Astrocyte of the cerebellum (primary cell): Measurements from ENCODE around the gene RNF115.

ENCODE experiments used
- DNase-seq: peaks from one replicate; pipeline ENCODE4 v3.0.0-alpha.2; 2011; ENCODE audit warnings: low read depth
- H3K4me3 ChIP-seq: 2 replicates; pipeline ENCODE4 v1.5.1; 2011; ENCODE audit warnings: mild to moderate bottlenecking, low read depth, low read length, moderate library complexity
- in situ Hi-C: cut with HindIII; loops from 2 replicates; pipeline ENCODE4 v1.10.0; 2017; ENCODE audit warnings: low sequenced_read_pairs
- TF ChIP-seq, protein P1 (sequence below): IDR thresholded peaks from 2 replicates; pipeline ENCODE4 v1.5.1; 2012; ENCODE audit warnings: low read length, low read depth, moderate library complexity, mild to moderate bottlenecking; ENCODE audit errors: missing control alignments

RNF115 gene

DNA sequence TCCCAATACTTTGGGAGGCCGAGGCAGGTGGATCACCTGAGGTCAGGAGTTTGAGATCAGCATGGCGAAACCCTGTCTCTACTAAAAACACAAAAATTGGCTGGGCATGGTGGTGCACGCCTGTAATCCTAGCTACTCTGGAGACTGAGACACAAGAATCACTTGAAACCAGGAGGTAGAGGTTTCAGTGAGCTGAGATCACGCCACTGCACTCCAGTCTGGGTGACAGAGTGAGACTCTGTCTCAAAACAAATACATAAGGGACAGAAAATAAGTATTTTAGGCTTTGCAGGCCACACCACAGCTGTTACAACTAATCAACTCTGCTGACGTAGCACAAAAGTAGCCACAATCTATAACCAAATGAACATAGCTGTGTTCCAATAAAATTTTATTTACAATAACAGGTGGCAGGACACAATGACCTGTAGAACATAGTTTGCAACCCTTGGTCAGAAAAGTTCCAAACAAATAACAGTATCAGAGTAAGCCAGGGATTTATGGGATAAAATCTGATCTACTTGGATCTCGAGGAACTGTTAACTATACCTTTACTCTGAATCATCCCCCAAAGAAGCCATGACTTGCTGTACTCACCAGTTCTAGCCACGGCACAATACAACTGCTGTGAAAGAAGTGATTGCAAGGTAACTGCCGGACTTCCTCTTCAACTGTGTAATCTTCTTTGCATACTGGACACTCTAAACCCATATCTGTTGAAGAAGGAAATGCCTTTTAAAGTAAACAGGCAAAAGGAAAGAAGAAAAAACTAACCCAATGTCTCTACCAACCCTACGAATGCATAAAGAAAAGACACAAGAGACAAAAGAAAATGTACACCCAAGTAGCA is 76.3 kb downstream of the RNF115 start:
- no peak overlapping the region for H3K4me3 ChIP-seq
- in situ Hi-C loops, result no loop called here
- TF ChIP-seq, protein P1, sequence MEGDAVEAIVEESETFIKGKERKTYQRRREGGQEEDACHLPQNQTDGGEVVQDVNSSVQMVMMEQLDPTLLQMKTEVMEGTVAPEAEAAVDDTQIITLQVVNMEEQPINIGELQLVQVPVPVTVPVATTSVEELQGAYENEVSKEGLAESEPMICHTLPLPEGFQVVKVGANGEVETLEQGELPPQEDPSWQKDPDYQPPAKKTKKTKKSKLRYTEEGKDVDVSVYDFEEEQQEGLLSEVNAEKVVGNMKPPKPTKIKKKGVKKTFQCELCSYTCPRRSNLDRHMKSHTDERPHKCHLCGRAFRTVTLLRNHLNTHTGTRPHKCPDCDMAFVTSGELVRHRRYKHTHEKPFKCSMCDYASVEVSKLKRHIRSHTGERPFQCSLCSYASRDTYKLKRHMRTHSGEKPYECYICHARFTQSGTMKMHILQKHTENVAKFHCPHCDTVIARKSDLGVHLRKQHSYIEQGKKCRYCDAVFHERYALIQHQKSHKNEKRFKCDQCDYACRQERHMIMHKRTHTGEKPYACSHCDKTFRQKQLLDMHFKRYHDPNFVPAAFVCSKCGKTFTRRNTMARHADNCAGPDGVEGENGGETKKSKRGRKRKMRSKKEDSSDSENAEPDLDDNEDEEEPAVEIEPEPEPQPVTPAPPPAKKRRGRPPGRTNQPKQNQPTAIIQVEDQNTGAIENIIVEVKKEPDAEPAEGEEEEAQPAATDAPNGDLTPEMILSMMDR, result no peak
- DNase-seq, result no peak

DNA sequence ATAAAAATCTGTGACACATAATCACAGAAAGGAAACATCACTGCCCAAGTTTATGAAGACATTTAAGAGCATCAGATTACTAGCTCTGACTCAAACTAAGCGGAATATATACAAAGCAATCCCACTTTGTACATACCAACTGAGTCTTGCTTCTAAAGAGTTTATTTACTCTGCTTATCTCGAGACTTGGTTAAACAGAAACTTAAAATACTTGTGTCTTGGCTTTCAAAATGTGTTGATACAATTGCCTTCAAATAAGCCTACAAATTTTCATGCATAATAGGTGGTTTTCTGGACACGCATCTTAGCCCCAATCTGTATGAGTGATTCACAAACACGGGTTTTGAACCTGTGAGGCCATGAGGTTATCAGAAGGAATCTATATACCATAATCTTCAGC is 83.6 kb downstream of the RNF115 start:
- TF ChIP-seq, protein P1, result no peak
- in situ Hi-C loops, result no loop called here
- no peak overlapping the region for H3K4me3 ChIP-seq
- DNase-seq, result peak; percentile 33

DNA sequence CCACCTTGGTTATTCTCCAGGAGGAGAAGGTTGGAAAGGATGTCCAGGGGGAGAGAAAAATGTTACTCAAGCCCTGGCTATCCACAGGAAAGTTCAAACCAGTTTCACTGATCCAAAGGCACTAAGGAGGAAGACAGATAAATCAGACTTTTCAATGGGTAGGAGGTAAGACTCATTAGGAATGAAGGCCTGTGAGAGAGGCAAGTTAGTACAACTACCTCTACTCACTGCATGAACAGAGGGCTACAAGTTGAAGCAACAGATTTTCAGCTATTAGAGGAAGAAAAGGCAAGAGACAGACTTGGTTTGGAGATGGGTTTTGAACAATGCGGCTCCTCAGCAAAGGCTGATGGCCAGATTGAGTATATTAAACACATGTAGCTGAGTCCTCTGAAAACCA is 87.7 kb downstream of the RNF115 start:
- DNase-seq, result no peak
- TF ChIP-seq, protein P1, result no peak
- H3K4me3 ChIP-seq, result no peak overlapping the region
- in situ Hi-C loops, result no loop called here

DNA sequence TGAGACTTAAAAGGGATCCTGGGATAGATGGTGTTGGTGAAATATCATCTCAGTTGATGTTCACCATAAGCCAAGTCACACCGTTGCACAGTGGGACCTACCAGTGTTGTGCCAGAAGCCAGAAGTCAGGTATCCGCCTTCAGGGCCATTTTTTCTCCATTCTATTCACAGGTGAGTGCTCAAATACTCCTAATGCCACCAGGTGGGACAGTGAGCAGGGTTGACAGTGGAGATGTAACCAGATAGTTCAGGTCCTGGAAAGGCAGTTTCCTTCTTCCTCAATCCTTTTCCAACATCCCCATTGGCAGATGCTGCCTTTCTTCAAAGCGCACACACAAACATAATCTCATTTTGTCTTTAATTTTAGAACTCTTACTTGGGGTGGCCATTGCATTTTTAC is 93.0 kb downstream of the RNF115 start:
- no peak overlapping the region for H3K4me3 ChIP-seq
- in situ Hi-C loops, result no loop called here
- DNase-seq, result no peak
- TF ChIP-seq, protein P1, result no peak

DNA sequence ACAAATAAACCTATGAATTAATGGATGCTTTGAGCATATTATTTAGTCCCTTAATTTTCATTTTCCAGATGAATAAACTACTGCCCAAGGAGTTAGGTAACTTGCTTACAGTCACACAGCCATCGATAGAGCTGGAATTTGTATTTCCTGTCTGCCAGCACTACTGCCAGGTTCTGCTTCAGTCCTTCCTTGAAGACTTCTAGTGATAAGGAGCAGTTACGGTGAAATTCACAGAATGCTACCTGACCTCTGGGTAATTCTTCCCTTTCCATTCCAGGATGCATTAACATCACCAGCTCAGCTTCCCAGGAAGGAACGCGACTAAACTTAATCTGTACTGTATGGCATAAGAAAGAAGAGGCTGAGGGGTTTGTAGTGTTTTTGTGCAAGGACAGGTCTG is 93.4 kb downstream of the RNF115 start:
- TF ChIP-seq, protein P1, result no peak
- no peak for DNase-seq
- no peak overlapping the region for H3K4me3 ChIP-seq
- in situ Hi-C loops, result no loop called here

DNA sequence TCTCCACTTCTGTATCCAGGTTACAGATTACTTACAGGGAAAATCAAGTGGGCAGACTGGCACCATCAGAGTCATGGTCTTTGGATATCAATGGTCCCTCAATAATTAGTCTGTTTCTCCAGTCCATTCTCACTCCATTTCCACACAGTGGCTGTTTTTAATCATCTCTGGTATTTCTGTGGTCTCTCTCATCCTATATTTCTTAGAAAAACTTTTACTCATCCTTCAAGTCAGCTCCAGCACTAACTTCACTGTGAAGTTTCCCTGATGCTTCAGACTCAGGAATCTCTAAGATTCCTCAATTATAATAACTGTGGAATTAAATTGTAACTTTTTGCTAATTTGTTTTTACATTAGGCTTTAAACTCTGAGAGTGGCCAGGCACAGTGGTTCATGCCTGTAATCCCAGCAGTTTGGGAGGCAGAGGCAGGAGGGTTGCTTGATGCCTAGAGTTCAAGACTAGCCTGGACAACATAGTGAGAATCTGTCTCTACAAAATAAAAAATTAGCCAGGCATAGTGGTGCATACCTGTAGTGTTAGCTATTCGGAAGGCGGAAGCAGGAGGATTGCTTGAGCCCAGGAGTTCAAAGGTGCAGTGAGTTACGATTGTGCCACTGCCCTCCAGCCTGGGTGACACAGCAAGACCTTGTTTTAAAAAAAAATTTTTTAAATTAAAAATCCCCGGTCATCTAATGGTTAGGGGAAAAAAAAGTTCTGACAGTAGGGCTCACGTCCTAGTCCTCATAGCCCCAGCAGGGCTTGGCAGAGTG is 94.0 kb downstream of the RNF115 start:
- TF ChIP-seq, protein P1, result no peak
- H3K4me3 ChIP-seq, result no peak overlapping the region
- no peak for DNase-seq
- in situ Hi-C loops, result no loop called here
